RCC 7860 (cell line): ENCODE results near the gene CCDC24.

Source experiments
- DNase-seq: peaks from one replicate; pipeline ENCODE4 v3.0.0-alpha.2; 2015; ENCODE audit warnings: low spot score
- FAIRE-seq: peaks from 2 replicates; lab custom pipeline; 2012; peaks lifted over from hg19 to GRCh38; lab: Jason Lieb, UNC

CCDC24 gene

GRCh38 chr1:43979528-43980254 lies 11.7 kb upstream of the CCDC24 start:
- DNase-seq: peak; percentile 45
- FAIRE-seq: no peak

- FAIRE-seq (no peak), DNase-seq (peak; percentile 53)
These were observed 10.9 kb upstream of the CCDC24 start for GRCh38 chr1:43980255-43981134.

GRCh38 chr1:43981135-43981491 lies 10.3 kb upstream of the CCDC24 start:
- FAIRE-seq (no peak), DNase-seq (no peak)

DNA sequence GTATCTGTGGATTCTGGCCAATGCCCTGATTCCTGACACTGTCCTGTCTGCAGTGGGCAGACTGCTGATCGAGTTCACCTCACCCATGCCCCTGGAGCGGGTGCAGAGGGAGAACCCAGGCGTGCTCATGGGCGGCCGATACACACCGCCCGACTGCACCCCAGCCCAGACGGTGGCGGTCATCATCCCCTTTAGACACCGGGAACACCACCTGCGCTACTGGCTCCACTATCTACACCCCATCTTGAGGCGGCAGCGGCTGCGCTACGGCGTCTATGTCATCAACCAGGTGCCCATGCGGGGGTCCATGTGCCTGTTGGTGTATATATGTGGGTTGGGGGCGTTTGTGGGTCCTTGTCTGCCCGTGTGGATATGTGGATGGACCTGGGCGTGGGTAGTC lies 9.8 kb upstream of the CCDC24 start:
- DNase-seq (no peak), FAIRE-seq (no peak)

DNA sequence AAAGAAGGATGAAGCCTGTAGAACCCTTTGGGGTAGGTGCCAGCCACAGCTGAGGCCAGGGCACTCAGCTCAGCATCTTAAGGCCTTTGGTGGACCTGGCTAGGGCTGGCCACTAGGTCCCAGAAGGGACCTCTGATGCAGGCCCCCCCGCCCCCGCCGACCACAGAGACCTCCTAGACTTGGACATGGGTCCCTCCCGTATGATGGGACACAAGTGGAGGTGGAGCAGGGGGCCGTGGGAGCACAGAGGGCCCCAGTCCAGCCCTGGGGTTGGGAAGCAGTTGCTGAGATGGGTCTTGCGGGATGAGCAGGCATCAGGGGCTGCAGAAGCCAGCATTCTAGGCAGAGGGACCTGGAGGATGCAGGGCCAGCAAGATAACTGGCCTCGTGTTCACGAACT lies 9.2 kb upstream of the CCDC24 start:
- no peak for FAIRE-seq
- no peak for DNase-seq

GRCh38 chr1:43982808-43983207 lies 8.6 kb upstream of the CCDC24 start:
- FAIRE-seq (no peak), DNase-seq (no peak)

- FAIRE-seq (no peak), DNase-seq (no peak)
These were observed 8.0 kb upstream of the CCDC24 start for GRCh38 chr1:43983253-43983899.

GRCh38 chr1:43984855-43985254 lies 6.5 kb upstream of the CCDC24 start:
- DNase-seq (no peak), FAIRE-seq (no peak)

GRCh38 chr1:43985984-43986595 lies 5.3 kb upstream of the CCDC24 start:
- FAIRE-seq: no peak
- DNase-seq: no peak

GRCh38 chr1:43986712-43987111 lies 4.7 kb upstream of the CCDC24 start:
- no peak for FAIRE-seq
- no peak for DNase-seq

DNA sequence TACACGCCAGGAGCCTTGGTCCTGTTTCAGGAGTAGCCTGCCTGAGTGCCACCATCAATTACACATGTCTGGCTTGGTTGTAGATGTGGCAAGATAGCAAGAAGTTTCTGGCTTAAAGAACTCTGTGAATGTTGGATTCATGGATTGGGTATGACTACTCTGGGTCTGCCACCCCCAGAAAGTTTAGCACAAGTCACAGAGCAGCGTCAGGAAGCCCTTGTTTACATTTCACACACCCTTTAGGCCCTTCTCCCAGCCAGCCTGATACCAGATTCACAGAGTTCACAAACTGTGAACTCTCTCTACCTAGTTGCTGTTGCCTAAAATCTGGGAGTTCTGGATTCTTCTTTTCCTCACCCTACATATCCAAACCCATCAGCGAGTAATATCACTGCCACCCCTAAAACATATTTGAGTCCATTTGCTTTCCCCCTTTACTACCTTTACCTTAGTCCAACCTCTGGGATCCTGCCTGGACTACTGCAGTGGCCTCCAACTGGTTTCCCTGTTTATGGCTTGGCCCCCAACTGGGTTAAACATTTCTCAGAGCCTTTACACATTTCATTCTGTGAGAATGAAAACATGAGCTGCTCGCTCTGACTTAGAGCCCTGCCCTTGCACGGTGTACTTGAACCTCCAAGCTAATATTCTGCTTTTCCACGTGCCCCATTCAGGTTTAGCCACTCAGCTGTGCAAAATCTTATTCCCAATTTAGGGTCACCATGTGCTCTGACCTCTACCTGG lies 4.1 kb upstream of the CCDC24 start:
- no peak for DNase-seq
- FAIRE-seq: no peak

DNA sequence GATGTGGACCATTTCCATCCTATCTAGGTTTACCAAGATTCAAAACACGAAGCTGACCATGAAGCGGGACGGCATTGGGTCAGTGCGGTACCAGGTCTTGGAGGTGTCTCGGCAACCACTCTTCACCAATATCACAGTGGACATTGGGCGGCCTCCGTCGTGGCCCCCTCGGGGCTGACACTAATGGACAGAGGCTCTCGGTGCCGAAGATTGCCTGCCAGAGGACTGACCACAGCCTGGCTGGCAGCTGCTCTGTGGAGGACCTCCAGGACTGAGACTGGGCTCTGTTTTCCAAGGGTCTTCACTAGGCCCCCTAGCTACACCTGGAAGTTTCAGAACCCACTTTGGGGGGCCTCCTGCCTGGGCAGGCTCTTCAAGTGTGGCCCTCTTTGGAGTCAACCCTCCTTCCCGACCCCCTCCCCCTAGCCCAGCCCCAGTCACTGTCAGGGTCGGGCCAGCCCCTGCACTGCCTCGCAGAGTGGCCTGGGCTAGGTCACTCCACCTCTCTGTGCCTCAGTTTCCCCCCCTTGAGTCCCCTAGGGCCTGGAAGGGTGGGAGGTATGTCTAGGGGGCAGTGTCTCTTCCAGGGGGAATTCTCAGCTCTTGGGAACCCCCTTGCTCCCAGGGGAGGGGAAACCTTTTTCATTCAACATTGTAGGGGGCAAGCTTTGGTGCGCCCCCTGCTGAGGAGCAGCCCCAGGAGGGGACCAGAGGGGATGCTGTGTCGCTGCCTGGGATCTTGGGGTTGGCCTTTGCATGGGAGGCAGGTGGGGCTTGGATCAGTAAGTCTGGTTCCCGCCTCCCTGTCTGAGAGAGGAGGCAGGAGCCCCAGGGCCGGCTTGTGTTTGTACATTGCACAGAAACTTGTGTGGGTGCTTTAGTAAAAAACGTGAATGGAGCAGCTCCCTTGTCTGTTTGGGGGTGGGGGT lies 864 bp upstream of the CCDC24 start:
- DNase-seq (no peak), FAIRE-seq (no peak)

GRCh38 chr1:43991200-43991475 lies 261 bp upstream of the CCDC24 start:
- FAIRE-seq (no peak), DNase-seq (no peak)

GRCh38 chr1:43992232-43992995 lies 1.0 kb downstream of the CCDC24 start:
- no peak for FAIRE-seq
- DNase-seq: no peak

DNA sequence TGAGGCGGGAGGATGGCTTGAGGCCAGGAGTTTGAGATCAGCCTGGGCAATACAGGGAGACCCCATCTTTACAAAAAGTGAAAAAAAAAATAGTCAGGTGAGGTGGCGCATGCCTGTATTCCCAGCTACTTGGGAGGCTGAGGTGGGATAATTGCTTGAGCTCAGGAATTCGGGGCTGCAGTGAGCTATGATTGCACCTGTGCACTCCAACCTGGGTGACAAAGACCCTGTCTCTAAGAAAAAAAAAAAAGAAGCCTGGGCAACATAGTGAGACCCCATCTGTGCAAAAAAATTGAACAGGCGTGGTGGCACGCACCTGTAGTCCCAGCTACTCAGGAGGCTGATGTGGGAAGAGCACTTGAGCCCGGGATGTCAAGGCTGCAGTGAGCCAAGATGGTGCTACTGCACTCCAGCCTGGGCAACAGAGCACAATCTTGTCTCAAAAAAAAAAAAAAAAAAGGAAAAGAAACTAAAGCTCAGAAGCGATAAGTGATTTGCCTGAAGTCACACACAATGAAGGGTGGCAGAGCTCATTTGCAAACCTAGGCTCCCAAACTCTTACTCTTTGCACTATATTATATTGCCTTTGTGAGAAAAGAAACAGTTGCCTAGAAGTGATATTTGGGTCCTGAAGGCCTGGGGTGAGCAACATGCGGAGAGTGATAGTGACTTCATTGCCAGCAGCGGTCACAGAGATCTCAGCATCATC lies 2.0 kb downstream of the CCDC24 start:
- DNase-seq: no peak
- FAIRE-seq: no peak

DNA sequence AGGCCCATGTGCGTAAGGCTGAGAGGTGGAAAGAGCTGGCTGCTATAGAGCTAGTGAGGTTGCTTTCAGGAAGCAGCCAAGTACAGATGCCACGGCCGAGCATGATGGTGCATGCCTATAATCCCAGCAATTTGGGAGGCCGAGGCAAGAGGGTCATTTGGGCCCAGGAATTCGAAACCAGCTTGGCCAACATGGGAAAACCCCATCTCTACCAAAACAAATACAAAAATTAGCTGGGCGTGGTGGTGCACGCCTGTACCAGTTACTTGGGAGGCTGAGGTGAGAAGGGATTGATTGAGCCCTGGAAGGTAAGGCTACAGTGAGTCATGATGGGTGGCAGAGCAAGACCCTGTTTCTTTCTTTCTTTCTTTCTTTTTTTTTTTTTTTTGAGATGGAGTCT lies 2.7 kb downstream of the CCDC24 start:
- FAIRE-seq: no peak

GRCh38 chr1:43994794-43995790 lies 3.7 kb downstream of the CCDC24 start:
- FAIRE-seq: no peak
- DNase-seq: no peak

More for the DNA sequence above, 2.7 kb downstream of the CCDC24 start:
- DNase-seq: no peak
